Osteocyte (in vitro differentiated cells): Measurements from ENCODE around the gene BBS2. TPM values are rescaled to one million over a fixed set of nuclear protein-coding genes. Genes with fewer than 3 reads are reported as not detected.

Experiments used
- DNase-seq: peaks from one replicate; pipeline ENCODE4 v3.0.0; 2021; ENCODE audit warnings: mixed read lengths; ENCODE audit not compliant: unreplicated experiment; ENCODE audit errors: extremely low spot score
- H3K27ac Mint-ChIP-seq: one replicate; pipeline ENCODE4 v1.8.0; 2021; ENCODE audit warnings: mild to moderate bottlenecking, mixed read lengths; ENCODE audit not compliant: unreplicated experiment
- H3K27me3 Mint-ChIP-seq: one replicate; pipeline ENCODE4 v1.8.0; 2021; ENCODE audit warnings: mixed read lengths; ENCODE audit not compliant: unreplicated experiment
- H3K36me3 Mint-ChIP-seq: one replicate; pipeline ENCODE4 v1.8.0; 2021; ENCODE audit warnings: mixed read lengths; ENCODE audit not compliant: unreplicated experiment
- H3K4me1 Mint-ChIP-seq: one replicate; pipeline ENCODE4 v1.8.0; 2021; ENCODE audit warnings: mixed read lengths; ENCODE audit not compliant: unreplicated experiment
- H3K4me3 Mint-ChIP-seq: one replicate; pipeline ENCODE4 v1.8.0; 2021; ENCODE audit warnings: mild to moderate bottlenecking, moderate library complexity, mixed read lengths; ENCODE audit not compliant: unreplicated experiment
- H3K9me3 Mint-ChIP-seq: one replicate; pipeline ENCODE4 v1.8.0; 2021; ENCODE audit warnings: mixed read lengths; ENCODE audit not compliant: unreplicated experiment
- total RNA-seq: library from RNA; stranded (reverse); gene quantifications from 2 replicates; pipeline ENCODE4 v1.2.1, GENCODE V29; 2021
- TF ChIP-seq, protein P1 (sequence below): fragments of 200-600 bp; sonication (generic); IDR thresholded peaks from 2 replicates; pipeline ENCODE4 v1.5.0; 2021; ENCODE audit warnings: antibody characterized with exemption, mild to moderate bottlenecking, moderate library complexity

BBS2 gene
- total RNA-seq, 1 donor from 2014 or later, result 58.7 TPM

DNA sequence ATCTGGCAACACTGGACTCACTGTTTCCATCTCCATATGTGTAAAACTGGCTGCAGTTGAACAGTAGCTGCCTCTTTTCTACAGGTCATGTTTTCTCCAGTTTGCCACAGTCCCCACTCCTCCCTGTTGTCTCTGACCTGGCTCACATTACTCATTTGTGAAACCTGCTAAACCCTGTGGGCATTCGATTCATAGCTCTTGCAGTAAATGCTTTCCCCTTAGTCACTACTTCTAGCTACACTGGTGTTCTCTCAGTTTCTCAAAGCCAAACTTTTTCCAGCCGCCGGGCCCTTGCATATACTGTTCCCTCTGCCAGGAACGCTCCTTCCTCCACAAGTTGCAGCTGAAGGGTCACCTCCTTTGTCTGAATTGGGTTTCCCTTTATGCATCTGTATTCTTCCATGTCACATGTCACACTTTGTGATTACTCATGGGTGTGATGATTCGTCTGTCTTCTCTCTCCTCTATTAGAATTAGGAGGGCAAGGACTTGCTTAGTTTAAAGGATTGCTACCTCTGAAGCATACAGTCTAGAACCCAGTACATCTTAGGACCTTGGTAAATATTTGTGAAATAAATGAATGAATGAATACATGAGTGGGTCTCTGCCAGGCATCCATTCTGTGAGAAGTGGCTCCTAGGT, 30.0 kb upstream of the BBS2 start:
- H3K4me1 Mint-ChIP-seq, result peaks cover 5% of the 10 kb centered on the region
- H3K27ac Mint-ChIP-seq, result no peak overlapping the region
- peaks cover 2% of the 10 kb centered on the region for H3K27me3 Mint-ChIP-seq
- no peaks in the 10 kb centered on the region for H3K9me3 Mint-ChIP-seq
- no peak overlapping the region for H3K4me3 Mint-ChIP-seq
- DNase-seq, result no peak
- TF ChIP-seq, protein P1, sequence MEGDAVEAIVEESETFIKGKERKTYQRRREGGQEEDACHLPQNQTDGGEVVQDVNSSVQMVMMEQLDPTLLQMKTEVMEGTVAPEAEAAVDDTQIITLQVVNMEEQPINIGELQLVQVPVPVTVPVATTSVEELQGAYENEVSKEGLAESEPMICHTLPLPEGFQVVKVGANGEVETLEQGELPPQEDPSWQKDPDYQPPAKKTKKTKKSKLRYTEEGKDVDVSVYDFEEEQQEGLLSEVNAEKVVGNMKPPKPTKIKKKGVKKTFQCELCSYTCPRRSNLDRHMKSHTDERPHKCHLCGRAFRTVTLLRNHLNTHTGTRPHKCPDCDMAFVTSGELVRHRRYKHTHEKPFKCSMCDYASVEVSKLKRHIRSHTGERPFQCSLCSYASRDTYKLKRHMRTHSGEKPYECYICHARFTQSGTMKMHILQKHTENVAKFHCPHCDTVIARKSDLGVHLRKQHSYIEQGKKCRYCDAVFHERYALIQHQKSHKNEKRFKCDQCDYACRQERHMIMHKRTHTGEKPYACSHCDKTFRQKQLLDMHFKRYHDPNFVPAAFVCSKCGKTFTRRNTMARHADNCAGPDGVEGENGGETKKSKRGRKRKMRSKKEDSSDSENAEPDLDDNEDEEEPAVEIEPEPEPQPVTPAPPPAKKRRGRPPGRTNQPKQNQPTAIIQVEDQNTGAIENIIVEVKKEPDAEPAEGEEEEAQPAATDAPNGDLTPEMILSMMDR, result no peak
- no peaks in the 10 kb centered on the region for H3K36me3 Mint-ChIP-seq

DNA sequence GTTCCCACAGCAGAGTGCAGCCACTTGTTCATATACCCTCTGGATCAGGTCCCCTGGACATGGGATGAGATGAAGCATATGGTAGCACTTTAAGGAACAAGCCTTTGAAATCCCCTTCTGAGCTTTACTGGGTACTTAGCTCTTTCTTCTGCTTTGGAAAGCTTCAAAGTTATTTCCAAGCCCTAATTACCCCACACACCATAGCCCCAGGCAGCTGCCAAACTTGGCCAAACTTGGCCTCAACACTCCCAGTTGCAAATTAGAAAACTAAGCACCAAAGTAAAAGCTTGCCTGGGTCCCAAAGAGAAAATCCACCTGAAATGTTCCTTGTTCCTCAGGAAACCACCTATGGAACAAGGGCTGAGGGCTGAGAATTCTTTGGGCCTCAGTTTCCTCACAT, 29.3 kb upstream of the BBS2 start:
- Mint-ChIP-seq H3K9me3 (no peaks in the 10 kb centered on the region), H3K27ac (no peak overlapping the region), H3K27me3 (peaks cover 2% of the 10 kb centered on the region), H3K4me3 (no peak overlapping the region), H3K4me1 (peaks cover 5% of the 10 kb centered on the region), H3K36me3 (no peaks in the 10 kb centered on the region)
- DNase-seq, result no peak
- TF ChIP-seq, protein P1, result no peak

DNA sequence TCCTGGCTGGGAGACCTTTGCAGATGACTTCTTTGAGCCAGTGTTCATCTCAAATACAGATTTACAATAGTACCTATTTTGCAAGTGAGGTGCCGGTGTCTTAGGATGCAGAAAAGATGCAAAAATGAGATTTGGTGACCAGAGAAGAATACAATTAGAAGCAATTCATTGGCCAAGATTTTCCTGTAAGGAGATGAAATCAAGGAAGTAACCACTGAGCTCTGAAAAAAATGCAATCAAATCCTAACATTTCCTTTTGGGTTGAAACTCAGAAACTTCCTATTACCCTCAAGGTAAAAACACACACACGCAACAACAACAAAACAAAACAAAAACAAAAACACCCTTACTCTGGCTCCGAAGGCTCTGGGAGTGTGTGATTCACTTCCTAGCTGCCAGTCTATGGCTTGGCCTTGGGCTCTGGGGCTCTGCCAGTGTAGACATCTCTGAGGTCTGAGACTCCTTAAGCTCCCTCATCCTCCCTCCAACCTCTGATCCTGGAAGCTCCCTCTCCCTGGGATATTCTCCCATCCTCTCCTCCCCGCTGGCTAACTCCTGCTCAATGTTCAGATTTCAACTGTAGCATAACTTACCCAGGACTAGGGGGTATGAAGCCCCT, 28.2 kb upstream of the BBS2 start:
- TF ChIP-seq, protein P1, result no peak
- peaks cover 5% of the 10 kb centered on the region for H3K4me1 Mint-ChIP-seq
- H3K27me3 Mint-ChIP-seq, result no peaks in the 10 kb centered on the region
- no peaks in the 10 kb centered on the region for H3K36me3 Mint-ChIP-seq
- DNase-seq, result no peak
- no peak overlapping the region for H3K4me3 Mint-ChIP-seq
- no peak overlapping the region for H3K27ac Mint-ChIP-seq
- H3K9me3 Mint-ChIP-seq, result no peaks in the 10 kb centered on the region

DNA sequence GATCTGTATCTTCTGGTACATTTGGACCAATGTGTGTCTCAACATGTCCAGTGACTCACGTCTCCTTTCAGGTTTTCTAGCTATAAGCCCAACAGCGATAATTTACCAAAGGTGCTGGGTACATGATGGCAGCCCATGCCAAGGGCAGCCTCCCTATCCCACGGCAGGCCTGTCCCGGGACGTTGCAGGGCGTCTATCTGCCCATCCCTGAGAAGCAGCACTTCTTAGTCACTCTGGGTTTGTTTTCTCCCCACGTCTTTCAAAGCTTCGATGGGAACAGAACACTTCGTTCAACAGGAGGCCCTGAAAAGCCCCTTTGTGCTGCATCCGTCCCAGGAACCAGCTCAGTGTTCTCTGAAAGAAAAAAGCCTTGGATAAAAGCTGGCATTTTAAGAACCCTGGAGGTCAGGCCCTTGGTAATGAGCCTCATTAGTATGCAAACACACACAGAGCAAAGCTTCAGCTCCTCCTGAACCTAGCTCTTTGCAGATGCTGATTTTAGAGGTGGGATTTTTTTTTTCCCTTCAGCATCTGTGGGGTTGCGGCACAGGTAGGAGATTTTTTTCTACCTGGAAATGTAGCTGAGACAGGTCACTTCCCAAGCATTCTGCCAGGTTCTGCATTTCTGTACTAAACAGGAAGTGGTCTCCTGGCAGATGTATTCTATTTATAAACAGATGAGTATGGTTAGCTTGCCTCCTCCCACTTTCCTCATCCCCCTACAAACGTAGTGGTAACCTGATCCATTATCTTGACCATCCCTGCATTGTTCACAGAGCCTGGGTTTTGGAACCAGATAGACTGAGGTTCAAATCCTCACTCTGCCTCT, 27.5 kb upstream of the BBS2 start:
- H3K4me3 Mint-ChIP-seq, result no peak overlapping the region
- DNase-seq, result no peak
- no peak overlapping the region for H3K27ac Mint-ChIP-seq
- TF ChIP-seq, protein P1, result no peak
- H3K36me3 Mint-ChIP-seq, result no peaks in the 10 kb centered on the region
- no peaks in the 10 kb centered on the region for H3K27me3 Mint-ChIP-seq
- H3K9me3 Mint-ChIP-seq, result no peaks in the 10 kb centered on the region
- H3K4me1 Mint-ChIP-seq, result peaks cover 5% of the 10 kb centered on the region

DNA sequence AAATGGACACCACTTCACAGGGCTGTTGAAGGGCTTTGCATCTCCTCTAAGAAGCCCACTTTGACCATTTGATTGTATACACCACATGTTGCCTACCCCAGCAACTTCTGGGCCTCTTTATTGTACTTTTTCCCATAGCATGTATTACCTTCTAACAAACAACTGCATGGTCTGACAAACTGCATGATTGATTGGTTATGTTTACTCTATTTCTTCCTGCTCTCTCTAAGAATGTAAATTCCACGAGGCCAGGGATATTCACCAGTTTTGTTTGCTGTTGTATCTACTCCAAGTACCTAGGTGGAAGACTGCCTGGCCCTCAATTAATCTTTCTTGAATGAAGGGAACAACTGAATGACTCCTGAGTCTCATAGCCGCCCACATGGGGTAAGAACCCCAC, 22.2 kb upstream of the BBS2 start:
- Mint-ChIP-seq H3K27me3 (peaks cover 7% of the 10 kb centered on the region), H3K4me3 (no peak overlapping the region), H3K4me1 (no peaks in the 10 kb centered on the region), H3K27ac (no peak overlapping the region), H3K36me3 (no peaks in the 10 kb centered on the region), H3K9me3 (no peaks in the 10 kb centered on the region)
- no peak for DNase-seq
- TF ChIP-seq, protein P1, result no peak
